GM18858 (cell line): Measurements from ENCODE around the gene ORC5.
"Not testable (repeated sequence)": the region's sequence is repeated elsewhere in the genome, so short reads cannot be mapped to it uniquely, and the experiment has no call there.

Experiments used
- ATAC-seq: cut with Tn5 transposase; IDR thresholded peaks from one replicate; pipeline ENCODE4 v1.9.1; 2021; ENCODE audit not compliant: unreplicated experiment

ORC5 gene

DNA sequence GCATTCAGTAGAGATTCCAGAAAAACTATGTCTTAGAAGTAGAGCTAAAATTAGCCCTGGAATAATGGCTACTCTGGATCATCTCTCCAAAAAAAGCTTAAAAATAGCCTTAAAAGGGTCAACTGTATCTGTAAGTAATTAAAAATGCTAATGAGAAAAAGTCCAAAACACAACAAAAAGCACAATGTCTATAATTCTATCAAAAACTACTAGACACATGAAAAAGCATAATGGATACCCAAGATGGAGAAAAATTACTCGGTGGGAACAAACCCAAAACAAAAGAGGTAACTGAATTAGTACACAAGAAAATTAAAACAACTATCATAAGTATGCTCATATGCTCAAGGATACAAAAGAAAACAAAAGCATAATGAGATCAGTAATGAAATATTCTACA is 15.4 kb downstream of the ORC5 start:
- ATAC-seq, result no peak

DNA sequence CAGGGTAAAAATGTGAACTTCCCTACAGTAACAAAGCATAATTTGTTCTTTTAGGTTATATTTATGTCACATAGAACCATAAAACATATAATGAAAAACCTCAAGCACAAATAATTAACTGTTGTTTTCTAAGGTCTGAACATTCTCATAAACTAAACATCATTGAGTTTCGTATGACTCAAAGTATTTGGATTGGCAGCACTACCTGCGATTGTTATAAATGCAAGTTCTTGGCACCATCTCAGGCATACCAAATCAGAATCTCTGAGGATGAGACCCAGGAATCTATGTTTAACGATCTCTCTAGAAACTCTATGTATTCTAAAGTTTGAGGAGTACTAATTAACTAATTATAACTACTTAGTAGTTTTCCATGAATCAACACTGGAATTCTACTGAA is 22.5 kb downstream of the ORC5 start:
- no peak for ATAC-seq

DNA sequence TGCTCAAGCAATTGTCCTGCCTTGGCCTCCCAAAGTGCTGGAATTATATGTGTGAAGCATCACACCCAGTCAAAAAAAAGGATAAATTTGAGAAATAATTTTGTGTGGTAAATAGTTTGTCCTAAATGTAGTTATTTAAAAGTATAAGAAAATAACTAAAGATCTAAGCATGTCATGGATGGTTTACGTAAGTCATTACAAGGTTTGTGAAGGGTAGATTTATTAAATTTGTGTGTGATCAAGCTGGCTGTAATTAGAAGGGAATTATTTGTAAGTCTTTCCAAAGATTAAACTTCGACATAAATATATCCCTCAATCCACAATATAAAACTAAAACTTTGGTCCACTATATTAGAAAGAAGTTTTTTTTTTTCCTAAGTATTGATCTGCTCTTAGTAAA is 28.6 kb downstream of the ORC5 start:
- ATAC-seq, result no peak

DNA sequence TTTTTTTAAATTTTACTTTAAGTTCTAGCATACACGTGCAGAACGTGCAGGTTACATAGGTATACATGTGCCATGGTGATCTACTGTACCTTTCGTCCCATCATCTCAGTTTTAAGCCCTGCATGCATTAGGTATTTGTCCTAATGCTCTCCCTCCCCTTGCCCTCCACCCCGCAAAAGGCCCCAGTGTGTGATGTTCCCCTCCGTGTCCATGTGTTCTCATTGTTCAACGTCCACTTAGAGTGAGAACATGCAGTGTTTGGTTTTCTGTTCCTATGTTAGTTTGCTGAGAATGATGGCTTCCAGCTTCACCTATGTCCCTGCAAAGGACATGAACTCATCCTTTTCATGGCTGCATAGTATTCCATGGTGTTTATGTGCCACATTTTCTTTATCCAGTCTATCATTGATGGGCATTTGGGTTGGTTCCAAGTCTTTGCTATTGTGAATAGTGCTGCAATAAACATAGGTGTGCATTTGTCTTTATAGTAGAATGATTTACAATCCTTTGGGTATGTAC is 30.2 kb downstream of the ORC5 start:
- not testable (repeated sequence) for ATAC-seq

DNA sequence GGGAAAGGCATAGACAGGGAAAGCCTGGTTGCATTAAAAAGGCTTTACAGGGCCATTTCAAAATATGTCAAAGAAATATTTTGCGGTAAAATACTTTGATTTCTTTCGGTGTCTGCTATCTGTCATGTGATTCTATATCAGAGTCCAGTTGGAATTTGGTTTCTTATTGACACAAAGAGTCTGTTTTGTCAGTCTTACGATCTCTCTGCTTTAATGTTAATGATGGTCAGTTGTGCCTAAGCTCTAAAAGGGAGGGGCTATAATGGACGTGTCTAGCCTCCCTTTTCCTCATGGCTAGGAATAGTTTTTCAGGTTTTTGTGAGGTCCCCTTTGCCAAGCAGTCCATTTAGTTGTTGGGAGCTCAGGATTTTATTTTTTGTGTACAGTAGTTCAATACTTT is 31.5 kb downstream of the ORC5 start:
- ATAC-seq, result no peak

DNA sequence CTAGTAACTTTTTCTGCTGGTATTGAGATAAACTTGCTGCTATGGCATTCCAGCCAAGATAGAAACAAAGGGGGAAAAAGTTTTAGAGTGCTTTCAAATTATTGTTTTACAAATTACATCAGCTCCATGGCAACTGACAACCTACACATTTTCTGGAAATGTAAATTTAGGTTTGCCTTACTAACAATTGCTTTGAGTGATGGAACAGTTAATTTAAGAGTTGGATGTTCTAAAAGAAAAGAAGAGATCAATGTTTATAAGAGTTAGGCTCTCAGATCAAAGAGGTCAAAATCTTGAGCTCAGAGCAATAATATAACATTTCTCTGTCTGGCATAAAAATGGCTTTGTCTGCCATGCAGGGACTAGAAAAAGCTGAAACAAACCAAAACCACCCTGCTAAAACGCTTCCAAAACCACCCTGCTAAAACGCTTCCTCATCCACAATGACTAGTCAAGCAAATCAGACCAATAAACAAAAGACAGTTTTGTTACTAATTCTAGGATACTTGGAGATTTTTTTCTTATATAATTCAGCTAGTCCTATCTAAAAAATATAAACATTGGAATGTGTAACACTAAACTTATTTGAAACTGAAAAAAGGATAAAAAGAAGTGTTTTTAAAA is 32.3 kb downstream of the ORC5 start:
- ATAC-seq, result no peak

DNA sequence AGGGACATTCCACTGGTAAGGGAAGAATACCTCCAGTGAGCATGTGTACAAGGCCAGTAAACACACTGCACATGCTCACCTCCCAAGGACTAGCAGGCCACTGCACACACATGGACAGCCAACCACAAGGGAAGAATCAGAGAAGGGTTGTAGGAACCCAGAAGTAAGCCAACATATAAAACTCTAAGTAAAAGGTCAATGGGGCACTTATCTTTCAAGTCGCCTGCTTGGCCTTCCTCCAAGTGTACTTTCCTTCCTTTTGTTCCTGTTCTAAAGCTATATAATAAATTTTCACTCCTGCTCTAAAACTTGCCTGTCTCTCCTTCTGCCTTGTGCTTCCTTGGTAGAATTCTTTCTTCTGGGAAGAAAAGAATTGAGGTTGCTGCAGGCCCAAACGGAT is 33.0 kb downstream of the ORC5 start:
- ATAC-seq, result no peak

DNA sequence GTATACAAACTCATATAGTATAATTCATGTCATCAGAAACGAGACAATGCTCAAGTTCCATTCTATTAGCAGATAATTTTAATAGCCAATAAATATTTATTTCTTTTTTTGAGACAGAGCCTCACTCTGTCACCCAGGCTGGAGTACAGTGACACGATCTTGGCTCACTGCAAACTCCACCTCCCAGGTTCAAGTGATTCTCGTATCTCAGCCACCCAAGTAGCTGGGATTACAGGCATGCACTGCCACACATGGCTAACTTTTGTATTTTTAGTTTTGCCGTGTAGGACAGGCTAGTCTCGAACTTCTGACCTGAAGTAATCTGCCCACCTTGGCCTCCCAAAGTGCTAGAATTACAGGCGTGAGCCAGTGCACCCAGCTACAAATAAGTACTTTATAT is 45.7 kb downstream of the ORC5 start:
- ATAC-seq, result no peak

DNA sequence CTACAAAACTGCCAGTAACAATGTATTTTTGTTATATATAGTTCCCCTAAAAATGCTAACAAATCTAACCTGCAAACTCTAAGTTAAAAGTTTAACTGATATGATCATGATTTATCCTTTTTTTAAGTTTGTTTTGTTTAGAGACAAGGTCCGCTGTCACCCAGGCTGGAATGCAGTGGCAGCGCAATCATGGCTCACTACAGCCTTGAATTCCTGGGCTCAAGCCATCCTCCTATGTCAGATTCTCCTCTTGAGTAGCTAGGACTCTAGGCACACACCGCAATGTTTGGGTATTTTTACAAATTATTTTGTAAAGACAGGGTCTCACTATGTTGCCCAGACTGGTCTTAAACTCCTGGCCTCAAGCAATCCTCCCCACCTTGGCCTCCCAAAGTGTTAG is 46.6 kb downstream of the ORC5 start:
- ATAC-seq, result no peak

DNA sequence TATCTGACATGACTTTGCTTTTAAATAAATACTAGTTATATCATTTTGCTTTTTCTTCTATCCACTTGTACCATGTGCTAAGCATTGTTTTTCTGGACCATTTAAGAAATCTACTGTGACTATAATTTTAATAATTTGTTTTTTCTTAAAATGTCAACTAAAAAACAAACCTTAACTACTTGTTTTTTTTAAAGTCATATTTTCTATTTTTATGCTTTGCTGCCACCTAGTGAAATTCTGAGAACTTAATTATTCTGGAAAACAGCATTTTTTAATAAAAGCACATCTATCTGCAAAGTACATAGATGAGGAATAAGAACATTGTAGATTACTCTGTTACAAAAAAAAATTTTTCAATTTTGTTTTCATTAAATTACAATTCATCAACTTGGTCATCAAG is 47.4 kb downstream of the ORC5 start:
- ATAC-seq, result no peak

DNA sequence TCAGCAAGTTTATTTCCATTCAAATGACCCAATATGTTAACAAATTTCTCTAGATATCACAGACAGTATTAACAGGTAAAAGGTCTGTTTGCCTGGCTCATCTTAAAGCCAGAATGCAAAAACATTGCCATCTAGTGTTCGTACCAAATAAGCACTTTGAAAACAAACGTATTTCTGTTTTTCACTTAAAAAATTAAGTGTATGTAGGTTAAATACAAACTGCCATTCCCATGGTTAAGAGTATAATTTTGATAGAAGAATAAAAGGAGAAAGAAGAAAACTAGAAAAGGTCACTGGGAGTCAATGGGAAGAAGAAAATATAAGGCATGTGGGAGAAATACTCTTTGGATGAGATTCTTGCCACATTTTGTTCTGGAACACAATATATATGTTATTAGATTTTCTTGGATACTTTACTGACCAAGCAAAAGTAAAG is 51.0 kb downstream of the ORC5 start:
- no peak for ATAC-seq

DNA sequence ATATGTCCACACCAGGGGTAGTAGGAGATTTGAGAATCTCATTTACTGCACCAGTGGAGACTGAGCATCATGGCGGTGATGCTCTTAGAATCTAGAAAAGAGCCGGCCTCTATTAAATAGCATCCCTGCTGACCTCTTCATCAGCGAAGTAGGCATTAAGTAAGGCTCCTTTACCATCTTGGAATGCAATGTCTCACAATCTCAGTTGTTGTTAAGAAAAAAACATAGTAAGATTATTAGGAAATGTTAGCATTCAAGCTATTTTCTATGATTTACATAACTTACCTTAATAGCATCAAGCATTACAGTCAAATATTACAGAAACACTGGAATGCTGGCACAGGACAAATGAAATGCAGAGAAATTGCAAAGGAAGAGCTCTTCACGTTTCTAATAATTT is 54.5 kb downstream of the ORC5 start:
- no peak for ATAC-seq

DNA sequence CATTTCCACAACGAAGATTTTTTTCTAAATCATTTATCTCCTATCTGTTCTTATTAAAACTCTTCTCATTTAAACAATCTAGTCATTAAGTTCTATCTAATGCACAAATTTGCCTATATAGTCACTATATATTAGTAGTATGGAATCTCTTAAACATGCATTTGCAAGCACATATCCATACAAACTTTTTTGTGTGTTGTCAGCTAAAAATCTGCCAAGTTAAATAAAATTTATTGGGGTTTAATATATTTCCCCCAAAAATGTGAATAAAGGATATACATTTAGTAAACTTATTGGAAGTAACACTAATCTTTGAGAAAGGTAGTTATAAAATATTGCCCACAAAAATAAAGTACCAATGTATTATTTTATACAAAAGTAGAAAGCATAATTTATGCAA is 55.3 kb downstream of the ORC5 start:
- no peak for ATAC-seq

DNA sequence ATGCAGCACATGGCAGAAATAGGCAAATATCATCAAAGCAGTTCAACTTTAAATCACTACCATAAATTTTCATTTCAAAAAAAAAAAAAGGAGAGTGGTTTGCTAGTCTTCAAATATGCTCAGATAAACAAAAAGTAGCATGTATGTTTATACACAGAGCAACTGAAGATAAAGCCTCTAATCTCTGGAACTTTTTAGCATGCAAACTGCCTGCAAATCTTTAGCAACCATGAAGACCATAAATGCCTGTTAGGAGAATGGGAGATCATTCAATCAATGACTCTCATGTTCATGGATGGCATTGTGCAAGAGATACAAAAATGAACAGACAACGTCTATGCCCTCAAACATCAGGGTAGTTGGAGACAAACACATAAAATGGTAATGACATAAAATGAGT is 57.3 kb downstream of the ORC5 start:
- no peak for ATAC-seq

DNA sequence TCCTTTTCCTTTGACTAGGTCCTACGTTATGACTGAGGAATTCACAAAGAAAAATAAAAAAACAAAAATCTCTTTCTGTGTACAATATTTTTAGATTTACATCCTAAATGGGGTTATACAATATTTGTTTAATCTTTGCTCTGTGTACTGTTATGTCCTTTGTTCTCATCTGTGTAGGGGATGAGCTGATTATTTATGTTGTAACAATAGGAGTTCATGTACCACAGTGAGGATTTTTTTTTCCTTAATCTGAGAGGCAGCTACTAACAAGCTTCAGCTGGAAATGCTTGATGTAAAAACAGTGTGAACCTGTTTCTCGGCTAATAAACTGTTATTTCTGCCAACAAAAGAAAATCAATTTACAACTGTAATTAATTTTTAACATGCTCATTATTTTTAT is 58.0 kb downstream of the ORC5 start:
- ATAC-seq, result no peak

DNA sequence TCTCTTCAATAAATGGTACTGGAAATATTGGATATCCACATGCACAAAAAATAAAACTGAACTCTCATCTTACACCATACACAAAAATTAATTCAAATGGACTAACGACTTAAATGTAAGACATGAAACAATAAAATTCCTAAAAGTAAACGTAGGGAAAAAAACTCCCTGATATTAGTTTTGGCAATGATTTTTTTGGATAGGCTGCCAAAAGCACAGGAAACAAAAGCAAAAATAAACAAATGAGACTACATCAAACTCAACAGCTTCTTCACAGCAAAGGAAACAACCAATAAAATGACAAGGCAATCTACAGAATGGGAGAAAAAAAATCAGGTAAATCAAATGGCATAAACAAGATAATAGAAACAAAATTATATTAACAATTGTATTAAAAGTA is 65.7 kb downstream of the ORC5 start:
- ATAC-seq, result no peak

DNA sequence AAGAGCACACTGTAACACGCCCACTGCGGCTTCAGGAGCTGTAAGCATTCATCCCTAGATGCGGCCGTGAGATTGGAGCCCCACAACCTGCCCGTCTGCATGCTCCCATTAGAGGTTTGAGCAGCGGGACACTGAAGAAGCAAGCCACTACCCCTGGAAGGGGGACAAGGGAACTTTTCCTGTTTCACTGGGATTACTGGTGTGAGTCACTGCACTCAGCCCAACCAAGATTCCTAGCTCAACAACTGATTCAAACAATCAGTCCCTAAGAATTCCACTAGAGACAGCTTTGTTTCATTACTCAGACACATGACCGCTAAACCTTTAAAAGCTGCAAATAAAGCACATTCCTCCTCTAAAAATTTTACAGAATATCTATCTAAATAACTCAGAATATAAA is 69.8 kb downstream of the ORC5 start:
- ATAC-seq, result no peak

DNA sequence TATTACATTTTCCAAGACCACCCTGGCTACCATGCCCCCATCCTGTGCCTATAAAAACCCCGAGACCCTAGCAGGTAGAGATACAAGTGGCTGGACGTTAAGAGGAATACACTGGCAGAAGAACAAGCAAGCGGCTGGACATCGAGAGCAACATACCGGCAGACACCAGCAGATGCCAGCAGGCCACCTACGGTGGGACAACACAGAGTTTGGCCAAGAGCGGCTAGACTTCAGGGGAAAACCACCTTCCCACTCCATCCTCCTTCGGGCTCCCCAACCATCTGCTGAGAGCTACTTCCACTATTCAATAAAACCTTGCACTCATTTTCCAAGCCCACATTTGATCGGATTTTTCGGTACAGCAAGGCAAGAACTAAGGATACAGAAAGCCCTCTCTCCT is 70.3 kb downstream of the ORC5 start:
- ATAC-seq, result no peak

DNA sequence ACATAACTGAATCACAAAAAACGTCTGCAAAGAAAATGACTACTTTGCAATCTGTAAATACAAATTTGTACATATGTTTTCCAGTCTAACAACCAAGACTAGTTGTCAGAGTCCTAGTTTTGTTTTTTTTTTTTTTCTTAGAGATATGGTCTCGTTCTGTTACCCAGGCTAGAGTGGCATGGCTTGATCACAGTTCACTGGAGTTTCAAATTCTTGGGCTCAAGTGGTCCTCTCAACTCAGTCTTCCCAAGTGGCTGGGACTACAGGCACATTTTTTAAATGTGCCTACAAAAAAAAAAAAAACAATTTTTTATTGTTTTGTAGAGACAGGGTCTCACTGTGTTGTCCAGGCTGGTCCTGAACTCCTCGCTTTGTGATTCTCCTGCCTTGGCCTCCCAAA is 70.8 kb downstream of the ORC5 start:
- ATAC-seq, result no peak

DNA sequence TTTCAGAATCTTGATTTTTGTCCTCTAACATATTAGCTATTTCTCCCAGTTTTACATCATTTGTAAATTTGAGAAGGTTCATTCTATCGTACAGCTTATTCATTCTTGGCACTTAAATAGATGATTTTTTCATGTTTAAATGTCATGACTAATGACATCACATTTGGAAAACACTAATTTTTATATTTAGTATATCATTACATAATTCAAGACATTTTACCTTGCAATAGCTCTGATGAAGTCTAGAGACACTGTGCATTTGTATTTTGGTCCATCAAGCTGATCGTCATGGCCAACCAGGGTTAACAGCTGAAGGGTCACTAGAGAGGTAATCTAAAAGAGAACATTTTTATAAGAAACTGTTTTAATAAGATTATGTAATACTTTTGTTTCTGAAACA is 71.3 kb downstream of the ORC5 start:
- no peak for ATAC-seq

DNA sequence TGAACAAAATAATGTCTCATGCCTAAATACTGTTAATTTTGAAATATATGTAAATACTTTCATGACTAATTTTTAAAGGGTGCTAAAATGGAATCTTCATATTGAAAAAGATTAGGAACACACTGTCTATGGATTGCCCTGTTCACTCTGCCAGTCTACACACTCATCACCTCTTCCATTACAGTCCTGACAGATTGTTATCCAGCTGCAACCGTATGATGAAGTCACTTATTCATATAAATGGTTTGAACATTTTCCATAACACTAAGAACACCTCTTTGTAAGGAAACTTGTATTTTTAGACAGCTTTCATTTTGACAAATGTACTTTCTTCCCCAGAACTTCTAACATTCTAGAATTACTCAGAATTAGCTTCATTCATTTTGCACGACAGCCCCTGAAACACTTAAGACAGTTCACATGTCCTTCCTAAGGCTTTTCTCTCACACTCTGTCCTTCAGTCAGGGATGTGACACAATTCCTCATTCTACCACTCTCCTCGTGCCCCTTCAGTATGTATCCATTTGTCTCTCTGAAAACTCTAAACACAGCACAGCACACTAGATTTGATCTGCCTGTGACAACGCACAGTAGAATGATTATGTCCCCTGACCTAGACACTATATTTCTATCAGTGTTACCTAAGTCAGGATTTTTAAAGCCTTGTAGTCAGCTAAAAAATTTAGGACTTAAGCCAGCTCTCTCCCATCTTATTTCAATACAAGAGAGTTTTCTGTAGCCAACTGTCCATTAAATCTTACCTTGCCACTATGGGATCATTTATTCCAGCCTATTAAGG is 71.9 kb downstream of the ORC5 start:
- no peak for ATAC-seq

DNA sequence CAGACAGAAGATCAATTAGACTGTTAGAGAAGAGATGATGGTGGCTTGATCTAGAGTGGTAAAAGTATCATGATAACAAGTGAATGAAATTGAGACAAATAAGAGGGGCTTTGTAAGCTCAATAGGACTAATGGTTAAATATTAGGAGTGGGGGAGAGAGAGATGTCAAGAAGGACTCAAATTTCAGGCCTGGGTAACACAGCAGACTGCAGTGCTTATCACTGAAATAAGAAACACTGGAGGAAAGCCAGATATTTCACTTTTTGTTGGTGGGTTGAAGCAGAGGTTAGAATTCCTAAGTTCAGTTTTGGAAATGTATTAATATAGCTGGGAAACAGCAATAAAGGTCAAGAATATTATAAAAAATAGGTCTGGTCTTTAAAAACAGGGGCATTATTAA is 74.6 kb downstream of the ORC5 start:
- ATAC-seq, result no peak

DNA sequence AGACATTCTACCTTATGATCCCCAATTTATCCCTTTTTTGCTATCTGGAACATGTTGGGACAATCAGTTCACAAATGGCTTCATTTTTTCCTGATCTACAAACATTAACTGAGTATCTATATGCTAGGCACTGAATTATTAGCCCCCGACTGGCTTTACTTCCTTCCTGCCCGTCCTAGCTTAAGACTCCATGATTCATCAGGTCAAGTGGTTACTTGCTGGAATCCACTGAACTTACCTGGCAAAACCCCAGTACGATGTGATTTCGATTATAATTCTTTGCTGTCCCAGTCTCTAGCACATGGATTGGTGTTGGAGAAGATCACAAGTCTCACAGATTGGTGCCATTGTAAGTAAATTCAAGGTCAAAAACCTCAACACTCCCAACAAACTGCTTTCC is 77.1 kb downstream of the ORC5 start:
- no peak for ATAC-seq
